Measurements from ENCODE around the gene TRIM62.

DNA sequence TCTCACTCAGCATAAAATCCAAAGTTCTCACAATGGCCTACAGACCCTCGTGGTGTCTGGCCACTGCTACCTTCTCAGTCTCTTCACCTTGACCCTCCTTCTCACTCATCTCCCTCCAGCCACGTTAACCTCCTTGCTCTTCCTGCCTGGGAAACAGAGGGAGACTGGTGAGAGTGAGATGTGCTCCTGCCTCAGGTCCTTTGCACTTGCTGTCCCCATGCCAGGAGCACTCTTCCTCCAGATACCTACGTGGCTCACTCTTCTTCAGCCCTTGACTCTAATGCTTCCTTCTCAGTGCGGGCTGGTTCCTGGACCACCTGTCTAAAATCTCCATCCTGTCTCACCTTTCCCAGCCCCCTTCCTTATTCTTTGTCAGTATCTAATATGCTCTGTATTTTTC lies 24.7 kb downstream of the TRIM62 start:
- TF ChIP-seq EZH2 (IDR thresholded peaks at IDR 0.05; ENCODE audit: insufficient read depth, low read length), result no peak
- TF ChIP-seq, protein P1, sequence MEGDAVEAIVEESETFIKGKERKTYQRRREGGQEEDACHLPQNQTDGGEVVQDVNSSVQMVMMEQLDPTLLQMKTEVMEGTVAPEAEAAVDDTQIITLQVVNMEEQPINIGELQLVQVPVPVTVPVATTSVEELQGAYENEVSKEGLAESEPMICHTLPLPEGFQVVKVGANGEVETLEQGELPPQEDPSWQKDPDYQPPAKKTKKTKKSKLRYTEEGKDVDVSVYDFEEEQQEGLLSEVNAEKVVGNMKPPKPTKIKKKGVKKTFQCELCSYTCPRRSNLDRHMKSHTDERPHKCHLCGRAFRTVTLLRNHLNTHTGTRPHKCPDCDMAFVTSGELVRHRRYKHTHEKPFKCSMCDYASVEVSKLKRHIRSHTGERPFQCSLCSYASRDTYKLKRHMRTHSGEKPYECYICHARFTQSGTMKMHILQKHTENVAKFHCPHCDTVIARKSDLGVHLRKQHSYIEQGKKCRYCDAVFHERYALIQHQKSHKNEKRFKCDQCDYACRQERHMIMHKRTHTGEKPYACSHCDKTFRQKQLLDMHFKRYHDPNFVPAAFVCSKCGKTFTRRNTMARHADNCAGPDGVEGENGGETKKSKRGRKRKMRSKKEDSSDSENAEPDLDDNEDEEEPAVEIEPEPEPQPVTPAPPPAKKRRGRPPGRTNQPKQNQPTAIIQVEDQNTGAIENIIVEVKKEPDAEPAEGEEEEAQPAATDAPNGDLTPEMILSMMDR (IDR thresholded peaks at IDR 0.05; ENCODE audit: insufficient read depth, low read depth, low read length), result no peak

All from astrocyte (in vitro differentiated cells and primary cell).